OCI-LY7 (cell line): ENCODE measurements around the gene MISP.

Source experiments
- EZH2phosphoT487 ChIP-seq: fragments of 200-600 bp; sonication (generic); IDR thresholded peaks from 2 replicates; pipeline ENCODE4 v1.6.1; 2018; ENCODE audit warnings: low read depth, borderline replicate concordance, mild to moderate bottlenecking, mixed run types, antibody characterized with exemption, low read length, moderate library complexity, mixed read lengths
- TF ChIP-seq, protein P1 (sequence below): fragments of 200-600 bp; sonication (generic); conservative IDR thresholded peaks from 2 replicates; pipeline ENCODE4 v1.5.1; 2014; ENCODE audit warnings: mild to moderate bottlenecking, antibody characterized with exemption, low read length, moderate library complexity, mixed read lengths

DNA sequence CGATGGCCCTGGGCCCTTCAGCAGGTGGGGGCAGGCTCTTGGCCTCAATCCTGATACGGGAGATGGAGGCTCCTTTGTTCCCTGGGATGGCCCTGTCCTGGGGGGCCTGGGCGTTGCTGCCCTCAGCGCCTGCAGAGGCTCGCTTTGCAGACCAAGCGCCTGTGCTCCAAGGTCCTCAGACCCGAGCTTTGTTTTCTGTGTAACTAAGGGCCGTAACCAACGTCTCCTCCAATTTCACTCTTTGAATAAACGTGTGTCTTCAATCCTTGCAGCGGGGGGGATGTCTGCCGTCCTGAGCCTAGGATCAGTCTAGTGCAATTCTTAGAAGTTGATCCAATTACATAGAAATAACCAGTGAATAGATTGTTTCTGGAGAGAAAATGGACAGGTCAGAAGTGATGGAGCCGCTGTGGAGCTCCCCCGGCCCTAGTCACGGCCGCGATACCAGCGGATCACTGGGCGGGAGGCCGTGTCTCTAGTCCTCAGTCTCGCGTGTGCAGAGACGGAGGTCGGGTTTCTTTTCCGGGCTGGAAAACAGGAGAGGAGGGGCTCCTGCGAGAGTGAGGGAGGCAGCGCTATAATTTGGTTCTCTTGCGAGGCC, 51.7 kb downstream of the MISP start:
- TF ChIP-seq, protein P1, sequence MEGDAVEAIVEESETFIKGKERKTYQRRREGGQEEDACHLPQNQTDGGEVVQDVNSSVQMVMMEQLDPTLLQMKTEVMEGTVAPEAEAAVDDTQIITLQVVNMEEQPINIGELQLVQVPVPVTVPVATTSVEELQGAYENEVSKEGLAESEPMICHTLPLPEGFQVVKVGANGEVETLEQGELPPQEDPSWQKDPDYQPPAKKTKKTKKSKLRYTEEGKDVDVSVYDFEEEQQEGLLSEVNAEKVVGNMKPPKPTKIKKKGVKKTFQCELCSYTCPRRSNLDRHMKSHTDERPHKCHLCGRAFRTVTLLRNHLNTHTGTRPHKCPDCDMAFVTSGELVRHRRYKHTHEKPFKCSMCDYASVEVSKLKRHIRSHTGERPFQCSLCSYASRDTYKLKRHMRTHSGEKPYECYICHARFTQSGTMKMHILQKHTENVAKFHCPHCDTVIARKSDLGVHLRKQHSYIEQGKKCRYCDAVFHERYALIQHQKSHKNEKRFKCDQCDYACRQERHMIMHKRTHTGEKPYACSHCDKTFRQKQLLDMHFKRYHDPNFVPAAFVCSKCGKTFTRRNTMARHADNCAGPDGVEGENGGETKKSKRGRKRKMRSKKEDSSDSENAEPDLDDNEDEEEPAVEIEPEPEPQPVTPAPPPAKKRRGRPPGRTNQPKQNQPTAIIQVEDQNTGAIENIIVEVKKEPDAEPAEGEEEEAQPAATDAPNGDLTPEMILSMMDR, result no peak
- TF ChIP-seq EZH2phosphoT487, result no peak
